GM18873 (cell line): ENCODE results near the gene SGSM2.

Source experiments
- ATAC-seq: cut with Tn5 transposase; IDR thresholded peaks from one replicate; pipeline ENCODE4 v1.9.1; 2021; ENCODE audit warnings: mild to moderate bottlenecking, moderate library complexity, moderate number of reproducible peaks; ENCODE audit not compliant: unreplicated experiment, low FRiP score

Gene SGSM2

DNA sequence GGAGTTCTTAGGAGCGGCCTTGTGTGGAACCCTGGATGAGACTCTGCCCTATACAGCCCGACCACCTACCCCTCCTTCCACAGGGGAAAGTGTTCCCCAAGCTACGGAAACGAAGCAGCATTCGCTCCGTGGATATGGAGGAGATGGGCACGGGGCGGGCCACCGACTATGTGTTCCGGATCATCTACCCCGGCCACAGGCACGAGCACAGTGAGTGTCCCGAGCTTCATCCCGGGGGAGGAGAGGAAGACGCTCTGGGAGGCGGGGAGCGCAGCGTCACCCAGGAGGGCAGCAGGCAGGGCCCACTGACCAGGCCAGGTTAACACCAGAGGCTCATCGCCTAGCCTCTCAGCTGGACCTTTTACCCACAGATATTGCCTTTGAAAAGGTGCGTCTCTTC is 27.8 kb downstream of the SGSM2 start:
- no peak for ATAC-seq

DNA sequence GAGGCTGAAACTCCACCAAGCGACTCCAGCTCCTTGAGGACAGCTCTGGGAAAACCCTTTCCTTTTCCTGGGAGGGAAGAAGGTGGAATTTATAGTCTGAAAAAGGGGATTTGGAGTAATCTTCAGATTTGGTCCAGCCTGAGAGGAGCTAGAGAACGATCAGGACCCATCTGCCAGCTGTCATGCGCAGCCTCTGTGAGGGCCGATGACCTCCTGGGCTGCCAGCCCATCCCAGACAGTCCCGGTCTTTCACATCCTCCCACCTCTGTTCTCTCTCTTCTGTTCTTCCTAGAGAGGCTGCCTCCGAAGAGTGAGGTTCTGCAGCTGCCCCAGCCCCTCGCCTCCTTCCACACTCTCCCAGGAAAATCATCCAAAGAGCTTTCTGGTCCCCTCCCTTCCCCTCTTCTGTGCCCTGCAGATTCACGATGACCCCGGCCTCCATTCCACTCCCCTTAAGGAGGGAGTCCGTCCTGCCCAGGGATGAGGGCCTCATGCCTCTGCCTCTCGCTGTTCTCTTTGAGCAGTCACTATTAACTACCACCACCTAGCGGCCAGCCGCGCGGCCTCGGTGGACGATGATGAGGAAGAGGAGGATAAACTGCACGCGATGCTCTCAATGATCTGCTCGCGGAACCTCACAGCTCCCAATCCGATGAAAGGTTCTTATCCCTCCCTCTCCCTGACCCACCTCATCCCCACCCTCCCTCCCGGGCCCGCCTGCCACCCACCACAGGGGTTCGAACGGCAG is 29.6 kb downstream of the SGSM2 start:
- no peak for ATAC-seq

DNA sequence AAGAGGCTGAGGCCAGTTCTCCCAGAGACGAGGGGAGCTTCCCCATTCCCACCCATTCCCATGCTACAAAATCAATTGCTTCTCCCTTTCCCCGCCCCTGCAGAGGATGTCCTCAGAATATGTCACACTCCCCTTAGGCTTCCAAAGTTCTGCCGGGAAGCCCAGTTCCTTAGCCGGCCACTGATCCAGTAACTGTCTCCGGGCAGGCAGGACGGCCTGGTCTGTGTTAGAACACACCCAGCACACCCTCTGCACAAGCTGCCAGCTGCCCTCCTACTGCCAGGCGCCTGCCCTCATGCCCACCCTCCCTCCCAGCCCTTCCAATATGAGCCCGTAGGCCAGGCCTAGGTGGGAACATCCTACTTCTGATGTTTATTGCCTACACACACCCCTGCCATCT is 31.1 kb downstream of the SGSM2 start:
- ATAC-seq = no peak

DNA sequence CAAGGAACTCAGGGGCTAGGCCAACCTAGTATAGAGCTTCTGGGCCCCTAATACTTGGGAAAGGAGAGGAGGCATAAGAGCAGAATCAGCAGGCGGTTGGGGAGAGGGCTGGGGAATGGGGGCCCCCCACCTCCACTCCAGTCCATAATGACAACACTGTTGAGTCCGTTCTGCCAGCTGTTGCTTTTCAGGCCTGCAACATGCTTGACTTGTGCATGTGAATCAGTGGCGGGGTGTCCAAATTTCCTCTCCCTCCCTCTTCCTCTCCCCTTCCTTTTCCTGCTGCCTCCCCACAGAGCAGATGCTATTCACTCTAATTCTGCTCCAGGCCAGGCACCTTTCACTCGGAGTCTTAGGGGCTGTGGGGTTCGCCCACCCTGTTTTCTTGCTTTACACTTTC is 31.7 kb downstream of the SGSM2 start:
- no peak for ATAC-seq

DNA sequence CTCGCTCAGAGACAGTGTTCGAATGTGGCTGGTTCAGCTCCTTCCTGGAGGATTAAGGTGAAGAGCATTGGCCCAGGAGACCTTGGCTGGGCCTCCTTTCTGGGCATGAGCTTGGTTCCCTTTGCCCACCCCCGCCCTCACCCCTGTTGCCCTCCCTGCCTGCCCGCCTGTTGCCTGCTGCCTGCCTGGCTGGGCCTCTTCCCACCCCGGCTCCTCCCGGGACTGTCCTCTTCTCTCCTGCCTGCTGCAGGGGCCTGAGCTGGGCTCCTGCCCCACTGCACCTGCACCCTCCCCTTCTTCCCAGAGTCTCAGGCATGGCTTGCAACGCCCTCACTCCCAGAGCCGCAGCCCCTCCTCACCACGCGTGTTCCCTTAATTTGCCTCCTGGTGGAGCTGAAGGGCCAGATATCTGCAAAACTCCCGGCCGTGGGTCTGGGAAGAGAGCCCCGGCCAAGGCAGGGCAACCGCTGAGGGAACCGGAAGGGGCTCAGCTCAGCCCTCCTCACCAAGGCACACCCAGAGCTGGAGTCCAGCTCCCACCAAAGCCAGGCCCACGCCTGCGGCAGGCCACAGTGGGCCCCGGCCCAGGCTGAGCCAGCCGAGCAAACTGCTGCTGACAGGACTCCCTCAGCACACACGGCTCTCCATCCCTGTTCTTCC is 32.4 kb downstream of the SGSM2 start:
- no peak for ATAC-seq

DNA sequence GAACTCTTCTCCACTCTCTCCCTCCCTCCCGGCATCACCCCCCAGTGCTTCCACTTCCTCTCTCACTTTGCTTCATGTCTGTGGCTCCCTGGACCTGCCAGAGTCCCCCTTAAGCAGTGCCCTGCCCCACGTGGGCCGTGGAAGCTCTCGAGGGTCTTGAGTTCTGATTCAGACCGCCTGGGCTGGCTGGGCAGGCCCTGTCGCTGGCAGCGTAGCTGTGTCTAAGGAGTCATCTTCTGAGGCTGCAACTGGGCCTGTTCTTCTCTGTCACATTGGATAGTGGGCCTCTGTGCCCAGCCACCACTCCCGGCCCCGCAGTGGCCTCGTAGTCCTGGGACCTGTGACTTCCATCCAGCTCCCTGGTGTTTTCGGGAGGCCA is 32.9 kb downstream of the SGSM2 start:
- ATAC-seq = no peak

DNA sequence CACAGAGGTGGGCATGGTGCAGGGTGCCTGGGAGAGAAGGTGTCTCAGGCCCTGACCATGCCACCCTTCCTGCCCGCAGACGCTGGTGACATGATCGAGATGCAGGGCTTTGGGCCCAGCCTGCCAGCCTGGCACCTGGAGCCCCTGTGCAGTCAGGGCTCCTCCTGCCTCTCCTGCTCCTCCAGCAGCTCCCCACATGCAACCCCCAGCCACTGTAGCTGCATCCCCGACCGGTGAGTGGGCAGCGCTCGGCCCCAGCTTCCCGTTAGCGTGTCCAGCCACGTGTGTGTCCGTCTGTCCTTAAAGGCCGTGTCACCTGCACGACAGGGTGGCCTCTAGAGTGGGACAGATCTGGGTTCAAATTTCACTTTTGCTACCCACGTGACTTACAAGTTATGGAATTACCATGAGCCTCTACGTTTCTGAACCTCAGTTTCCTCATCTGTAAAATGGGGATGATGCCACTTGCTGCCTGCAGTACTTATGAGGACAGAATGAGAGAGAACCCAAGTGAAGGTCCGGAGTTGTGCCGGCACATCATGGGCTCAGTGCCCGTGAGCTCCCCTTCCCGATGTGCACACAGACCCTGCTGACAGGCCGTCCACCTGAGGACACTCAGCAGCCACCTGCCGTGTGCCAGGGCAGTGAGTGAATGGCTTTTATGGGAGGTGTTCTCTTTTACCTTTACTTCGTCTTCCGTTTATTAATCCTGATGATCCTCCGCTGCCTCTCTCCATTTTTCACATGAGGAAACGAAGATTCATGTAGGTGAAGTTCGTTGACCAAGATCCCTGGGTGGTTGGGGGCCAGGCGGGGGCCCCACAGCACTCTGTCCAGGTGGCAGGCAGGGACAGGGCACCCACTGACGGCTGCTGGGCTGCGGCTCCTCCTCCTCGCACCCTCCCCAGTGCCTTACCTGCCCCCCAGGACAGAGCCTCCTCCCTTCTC is 34.2 kb downstream of the SGSM2 start:
- ATAC-seq = no peak

DNA sequence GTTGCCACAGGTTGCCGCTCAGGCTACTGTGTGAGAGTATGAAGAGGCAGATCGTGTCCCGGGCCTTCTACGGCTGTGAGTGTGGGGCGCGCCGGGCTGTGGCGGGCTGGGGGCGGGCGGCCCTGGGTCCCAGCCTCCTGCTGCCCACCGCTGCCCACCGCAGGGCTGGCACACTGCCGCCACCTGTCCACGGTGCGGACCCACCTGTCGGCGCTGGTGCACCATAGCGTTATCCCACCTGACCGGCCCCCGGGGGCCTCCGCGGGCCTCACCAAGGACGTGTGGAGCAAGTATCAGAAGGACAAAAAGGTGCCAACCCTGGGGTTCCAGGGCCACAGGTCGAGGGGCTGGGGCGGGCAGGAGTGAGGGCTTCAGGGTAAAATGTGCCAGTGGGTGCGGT is 34.9 kb downstream of the SGSM2 start:
- no peak for ATAC-seq

DNA sequence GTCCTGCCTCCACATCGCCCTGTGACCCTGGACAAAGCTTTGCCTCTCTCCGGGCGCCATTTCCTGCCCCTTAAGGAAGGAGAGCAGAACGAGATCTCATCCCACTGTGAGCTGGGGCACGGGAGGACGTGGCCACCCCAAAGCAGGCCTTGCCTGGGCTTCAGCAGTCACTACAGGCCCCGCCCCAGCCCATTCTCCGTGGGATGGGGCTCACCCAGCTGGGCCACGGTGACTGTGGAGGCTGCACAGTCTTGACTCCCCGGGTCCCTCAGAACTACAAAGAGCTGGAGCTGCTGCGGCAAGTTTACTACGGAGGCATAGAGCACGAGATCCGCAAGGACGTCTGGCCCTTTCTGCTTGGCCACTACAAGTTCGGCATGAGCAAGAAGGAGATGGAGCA is 35.4 kb downstream of the SGSM2 start:
- no peak for ATAC-seq

DNA sequence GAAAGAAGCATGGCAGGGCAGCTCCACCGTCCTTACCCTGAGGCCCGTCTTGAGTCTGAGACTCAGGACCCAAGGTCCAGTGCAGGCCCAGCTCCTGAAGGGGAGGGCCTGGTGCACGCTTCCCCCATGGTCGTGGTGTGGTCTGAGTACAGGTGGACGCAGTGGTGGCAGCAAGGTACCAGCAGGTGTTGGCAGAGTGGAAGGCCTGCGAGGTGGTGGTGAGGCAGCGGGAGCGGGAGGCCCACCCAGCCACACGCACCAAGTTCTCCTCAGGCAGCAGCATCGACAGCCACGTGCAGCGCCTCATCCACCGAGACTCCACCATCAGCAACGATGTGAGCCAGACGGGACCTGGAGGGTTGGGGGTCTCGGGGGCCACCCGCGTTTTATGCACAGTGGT is 35.9 kb downstream of the SGSM2 start:
- no peak for ATAC-seq

DNA sequence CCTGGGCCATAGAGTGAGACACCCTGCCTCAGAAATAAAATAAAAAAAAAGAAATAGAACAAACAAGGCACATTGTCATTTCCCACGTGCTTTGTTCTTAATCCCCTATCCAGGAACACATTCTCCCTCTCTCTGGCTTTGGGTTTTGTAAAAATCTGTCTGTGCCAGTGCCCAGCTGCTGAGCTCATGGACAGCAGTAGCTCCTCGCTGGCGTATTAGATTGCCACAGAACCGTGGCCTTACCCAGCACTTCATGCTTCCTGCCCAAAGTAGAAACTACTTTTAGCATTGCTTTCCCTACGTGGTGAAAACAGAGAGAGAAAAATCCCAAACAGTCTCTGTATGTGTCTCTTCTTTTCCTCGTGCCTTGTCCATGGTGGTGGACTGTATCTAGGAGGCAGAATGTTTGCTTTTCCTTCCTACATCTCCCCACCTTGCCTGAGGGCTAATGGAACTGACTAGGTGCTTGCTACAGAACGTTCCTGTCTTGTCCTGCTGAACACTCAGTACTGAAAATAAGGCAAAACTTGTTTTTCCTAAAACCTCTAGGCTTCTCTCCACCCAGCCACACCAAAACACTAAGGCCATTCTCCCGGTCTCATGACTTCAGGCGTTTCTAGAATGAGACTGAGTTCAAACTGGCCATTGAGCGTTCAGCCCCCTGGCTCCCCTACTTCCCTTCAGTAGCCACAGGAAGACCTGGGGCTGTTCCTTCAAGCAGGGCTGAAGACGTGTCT is 37.4 kb downstream of the SGSM2 start:
- ATAC-seq = no peak

DNA sequence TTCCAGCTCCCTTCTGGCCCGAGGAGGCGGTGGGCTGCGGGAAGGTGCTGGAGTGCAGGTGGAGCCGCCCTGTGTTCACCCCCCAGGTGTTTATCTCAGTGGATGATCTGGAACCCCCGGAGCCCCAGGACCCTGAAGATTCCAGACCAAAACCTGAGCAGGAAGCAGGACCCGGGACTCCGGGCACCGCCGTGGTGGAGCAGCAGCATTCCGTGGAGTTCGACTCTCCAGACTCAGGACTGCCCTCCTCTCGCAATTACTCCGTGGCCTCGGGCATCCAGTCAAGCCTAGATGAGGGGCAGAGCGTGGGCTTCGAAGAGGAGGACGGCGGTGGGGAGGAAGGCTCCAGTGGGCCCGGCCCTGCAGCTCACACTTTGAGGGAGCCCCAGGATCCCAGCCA is 38.1 kb downstream of the SGSM2 start:
- no peak for ATAC-seq

DNA sequence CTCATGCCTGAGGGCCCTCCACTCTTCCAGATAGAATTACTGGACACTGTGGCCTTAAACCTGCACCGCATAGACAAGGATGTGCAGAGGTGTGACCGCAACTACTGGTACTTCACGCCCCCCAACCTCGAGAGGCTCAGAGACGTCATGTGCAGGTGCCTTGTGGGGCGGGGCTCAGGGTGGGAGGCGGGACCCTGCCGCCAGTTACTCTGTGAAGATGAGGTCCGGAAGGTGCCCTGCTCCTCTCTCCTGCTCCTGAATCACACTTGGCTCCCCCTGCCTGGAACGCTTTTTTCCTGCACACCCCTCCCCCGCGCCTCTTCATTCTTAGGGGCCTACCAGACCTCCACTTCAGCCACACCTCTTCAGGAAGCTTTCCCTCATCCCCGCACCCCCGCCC is 38.8 kb downstream of the SGSM2 start:
- no peak for ATAC-seq

DNA sequence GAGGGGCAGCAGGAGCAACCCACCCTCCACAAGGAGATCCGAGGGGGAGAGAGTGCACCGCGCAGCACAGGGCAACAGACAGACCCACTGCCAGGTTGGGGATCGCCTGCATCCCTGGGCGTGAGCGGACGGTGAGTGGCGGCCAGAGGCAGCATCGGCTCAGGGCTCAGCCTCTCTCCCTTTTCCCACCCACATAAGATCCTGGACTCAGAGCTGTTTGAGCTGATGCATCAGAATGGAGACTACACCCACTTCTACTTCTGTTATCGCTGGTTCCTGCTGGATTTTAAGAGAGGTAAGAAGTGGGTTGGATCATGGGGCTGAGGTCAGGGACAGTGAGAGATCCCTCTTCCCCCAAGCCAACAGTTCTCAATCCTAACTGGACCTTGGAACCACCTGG is 40.4 kb downstream of the SGSM2 start:
- ATAC-seq = no peak

DNA sequence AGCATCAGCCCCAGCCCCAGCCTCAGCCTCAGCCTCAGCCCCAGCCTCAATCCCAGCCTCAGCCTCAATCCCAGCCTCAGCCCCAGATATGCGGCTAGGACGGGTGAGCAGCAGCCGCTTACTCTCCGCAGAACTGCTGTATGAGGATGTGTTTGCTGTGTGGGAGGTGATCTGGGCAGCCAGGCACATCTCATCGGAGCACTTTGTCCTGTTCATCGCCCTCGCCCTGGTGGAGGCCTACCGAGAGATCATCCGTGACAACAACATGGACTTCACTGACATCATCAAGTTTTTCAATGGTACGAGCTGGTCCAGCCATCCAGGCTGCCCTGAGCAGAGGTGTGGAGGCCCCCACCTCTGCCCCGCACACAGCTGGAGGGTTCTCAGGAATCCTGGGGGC is 41.6 kb downstream of the SGSM2 start:
- ATAC-seq = no peak

DNA sequence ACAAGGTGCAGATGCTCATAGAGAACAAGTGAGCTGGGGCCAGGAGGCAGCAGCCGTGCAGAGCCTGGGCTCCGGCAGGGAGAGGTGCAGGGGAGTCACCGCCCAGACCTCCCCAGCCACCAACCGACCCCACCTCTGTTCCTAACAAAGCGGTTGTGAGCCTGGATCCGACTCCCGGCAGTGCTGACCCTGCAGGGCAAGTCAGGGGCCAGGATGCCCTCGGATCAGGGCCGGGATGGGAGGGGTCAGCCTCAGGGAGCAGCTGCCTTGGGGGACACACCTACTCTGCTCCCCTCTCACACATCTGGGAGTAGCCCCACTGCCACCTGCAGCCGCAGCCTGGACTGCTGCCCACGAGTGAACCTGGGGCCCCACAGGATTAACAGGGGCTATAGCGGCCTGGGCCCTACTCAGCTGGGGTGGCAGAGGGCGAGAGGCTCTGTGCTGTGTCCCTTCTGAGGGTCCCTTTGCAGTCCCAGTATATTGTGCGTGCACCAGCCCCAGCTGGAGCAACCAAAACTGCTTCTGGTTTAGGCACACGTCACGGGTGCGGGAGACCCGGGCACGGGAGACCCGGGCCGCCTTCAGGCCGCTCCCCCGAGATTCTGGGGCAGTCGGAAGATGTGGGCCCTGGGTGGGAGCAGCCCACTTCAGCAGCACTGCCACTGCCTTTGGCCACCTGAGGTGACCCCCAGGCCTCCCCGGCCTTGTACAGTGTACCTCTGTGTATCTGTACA is 42.4 kb downstream of the SGSM2 start:
- ATAC-seq = no peak

DNA sequence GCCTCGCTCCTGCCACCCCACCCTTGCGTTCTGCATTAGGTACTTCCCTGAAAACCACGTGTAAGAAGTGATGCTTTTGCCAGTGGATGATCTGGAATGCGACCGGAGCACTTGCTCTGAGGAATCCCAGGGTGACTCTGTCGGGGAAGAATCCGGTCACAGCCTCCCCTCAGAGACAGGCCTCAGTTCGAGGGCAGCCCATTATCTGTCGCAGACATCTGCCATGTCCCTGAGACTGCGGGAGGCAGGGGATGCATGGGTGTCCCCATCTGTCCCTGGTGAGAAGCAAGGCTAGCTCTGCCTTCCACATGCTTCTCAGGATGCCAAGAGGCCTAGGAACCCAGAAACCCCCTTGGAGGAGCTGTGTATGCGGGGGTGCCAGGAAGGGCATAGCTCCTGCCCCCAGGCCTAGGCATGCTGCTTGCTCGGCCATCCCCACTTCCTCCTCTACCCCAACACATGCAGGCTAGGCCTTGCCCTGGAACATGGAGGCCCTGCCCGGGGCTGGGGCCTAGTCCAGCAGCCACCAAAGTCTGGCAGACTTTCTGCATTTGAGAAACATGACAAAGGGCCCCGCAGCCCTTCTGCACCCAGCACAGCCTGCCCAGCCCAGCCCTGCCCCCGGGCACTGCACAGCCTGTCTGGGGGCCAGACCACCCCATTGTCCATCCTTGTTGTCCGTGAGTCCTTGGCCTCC is 43.1 kb downstream of the SGSM2 start:
- no peak for ATAC-seq

DNA sequence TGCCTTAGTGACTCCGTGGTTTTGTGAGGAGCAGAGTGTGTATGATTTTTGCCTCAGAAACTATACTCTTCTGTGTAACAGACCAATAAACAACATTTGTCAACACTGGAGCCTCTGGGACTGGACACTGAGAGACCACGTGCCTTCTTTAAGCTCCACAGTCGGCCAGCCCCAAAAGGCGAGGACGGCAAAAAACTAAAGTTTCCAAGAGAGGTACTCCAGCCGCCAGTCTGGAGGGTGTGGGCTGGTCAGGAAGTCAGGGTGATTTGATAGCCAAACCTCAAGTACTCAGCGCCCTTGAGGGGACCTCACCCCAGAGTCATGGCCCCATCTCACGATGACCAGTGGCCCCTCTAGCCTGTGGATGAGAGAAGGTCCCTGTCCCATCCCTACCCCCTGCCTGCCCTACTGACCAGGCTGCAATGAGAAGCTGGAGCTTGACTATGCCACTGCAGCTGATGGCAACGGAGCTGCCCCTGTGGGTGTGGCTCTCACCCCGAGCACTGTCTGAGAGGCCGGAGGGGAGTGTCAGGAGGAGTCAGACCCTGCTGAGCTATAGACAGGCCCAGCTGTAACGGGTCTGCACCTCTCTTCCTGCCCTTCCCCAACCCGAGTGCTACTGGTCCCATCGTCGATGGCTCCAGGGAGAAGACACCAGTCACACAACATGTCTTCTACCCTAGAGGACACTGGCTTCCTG is 43.8 kb downstream of the SGSM2 start:
- no peak for ATAC-seq

DNA sequence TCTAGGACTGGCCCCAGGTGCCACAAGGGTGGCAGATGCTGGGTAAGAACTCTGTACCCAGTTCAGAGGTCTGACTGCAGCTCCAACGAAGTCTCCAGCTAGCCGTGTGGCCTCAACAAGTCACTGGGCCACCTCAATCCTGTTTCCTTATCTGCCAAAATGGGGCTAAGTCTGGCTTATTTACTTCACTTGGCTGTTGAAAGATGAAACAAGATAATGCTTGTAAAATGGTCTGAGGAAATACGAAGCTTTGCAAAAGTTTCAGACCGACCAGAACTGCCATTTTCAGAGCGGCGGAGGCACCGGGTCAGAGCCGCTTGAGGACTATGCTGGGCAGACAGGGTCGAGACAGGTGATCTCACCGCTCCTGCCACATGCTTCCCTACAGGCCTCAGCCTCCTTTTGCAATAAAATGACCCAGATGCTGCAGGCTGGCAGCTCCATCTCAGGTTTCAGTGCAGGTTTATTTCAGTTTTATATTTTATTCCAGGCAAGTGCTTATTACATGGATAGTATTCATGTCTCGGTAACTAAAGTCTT is 46.4 kb downstream of the SGSM2 start:
- ATAC-seq = no peak
